Measurements from ENCODE around the gene KRT36. TPM values are rescaled to one million over a fixed set of nuclear protein-coding genes. Genes with fewer than 3 reads are reported as not detected.

The KRT36 gene
- total and polyA plus RNA-seq, 2 experiments from 2014 or later = not detected

DNA sequence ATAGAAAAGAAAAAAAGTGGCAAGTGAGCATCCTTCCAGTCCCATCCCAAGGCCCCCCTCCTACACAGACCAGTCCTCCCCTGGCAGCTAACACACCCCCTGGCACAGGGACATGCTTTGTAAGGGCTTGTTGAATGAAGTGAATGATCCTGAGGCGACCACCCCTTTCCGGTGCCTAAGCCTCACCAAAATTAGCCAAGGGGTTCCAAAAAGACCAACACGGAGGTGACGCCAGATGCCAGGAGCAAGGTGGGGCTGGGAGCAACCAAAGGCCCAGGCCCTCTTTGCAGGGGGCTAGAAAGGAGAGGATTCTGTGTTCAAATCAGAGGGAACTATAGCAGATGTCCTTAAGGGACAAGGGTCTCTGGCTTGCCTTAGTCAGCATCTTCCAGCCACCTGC, 14.3 kb downstream of the KRT36 start (continued):
- TF ChIP-seq, protein P1, sequence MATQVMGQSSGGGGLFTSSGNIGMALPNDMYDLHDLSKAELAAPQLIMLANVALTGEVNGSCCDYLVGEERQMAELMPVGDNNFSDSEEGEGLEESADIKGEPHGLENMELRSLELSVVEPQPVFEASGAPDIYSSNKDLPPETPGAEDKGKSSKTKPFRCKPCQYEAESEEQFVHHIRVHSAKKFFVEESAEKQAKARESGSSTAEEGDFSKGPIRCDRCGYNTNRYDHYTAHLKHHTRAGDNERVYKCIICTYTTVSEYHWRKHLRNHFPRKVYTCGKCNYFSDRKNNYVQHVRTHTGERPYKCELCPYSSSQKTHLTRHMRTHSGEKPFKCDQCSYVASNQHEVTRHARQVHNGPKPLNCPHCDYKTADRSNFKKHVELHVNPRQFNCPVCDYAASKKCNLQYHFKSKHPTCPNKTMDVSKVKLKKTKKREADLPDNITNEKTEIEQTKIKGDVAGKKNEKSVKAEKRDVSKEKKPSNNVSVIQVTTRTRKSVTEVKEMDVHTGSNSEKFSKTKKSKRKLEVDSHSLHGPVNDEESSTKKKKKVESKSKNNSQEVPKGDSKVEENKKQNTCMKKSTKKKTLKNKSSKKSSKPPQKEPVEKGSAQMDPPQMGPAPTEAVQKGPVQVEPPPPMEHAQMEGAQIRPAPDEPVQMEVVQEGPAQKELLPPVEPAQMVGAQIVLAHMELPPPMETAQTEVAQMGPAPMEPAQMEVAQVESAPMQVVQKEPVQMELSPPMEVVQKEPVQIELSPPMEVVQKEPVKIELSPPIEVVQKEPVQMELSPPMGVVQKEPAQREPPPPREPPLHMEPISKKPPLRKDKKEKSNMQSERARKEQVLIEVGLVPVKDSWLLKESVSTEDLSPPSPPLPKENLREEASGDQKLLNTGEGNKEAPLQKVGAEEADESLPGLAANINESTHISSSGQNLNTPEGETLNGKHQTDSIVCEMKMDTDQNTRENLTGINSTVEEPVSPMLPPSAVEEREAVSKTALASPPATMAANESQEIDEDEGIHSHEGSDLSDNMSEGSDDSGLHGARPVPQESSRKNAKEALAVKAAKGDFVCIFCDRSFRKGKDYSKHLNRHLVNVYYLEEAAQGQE (IDR thresholded peaks at IDR 0.05; ENCODE audit: unreplicated experiment) = no peak
- TF ChIP-seq, protein P2, sequence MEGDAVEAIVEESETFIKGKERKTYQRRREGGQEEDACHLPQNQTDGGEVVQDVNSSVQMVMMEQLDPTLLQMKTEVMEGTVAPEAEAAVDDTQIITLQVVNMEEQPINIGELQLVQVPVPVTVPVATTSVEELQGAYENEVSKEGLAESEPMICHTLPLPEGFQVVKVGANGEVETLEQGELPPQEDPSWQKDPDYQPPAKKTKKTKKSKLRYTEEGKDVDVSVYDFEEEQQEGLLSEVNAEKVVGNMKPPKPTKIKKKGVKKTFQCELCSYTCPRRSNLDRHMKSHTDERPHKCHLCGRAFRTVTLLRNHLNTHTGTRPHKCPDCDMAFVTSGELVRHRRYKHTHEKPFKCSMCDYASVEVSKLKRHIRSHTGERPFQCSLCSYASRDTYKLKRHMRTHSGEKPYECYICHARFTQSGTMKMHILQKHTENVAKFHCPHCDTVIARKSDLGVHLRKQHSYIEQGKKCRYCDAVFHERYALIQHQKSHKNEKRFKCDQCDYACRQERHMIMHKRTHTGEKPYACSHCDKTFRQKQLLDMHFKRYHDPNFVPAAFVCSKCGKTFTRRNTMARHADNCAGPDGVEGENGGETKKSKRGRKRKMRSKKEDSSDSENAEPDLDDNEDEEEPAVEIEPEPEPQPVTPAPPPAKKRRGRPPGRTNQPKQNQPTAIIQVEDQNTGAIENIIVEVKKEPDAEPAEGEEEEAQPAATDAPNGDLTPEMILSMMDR (conservative IDR thresholded peaks at IDR 0.05; ENCODE audit: low read depth in 2 of 2) = no peak

GRCh38 chr17:41474863-41475262, 14.8 kb downstream of the KRT36 start:
- Histone ChIP-seq H3K27ac (ENCODE audit: low read depth) (no peak overlapping the region), H3F3A (replicated peaks; ENCODE audit: low read depth) (no peaks in the 10 kb centered on the region), H3K4me3 (no peak overlapping the region), H3K27me3 (ENCODE audit: insufficient read depth) (no peaks in the 10 kb centered on the region), H3K36me3 (ENCODE audit: insufficient read depth) (no peaks in the 10 kb centered on the region), H4K20me1 (replicated peaks; ENCODE audit: insufficient read depth) (no peaks in the 10 kb centered on the region), H2AFZ (no peak overlapping the region), H3K79me2 (replicated peaks; ENCODE audit: insufficient read depth) (no peaks in the 10 kb centered on the region), H3K4me2 (no peak overlapping the region), H3K4me1 (ENCODE audit: insufficient read depth) (no peaks in the 10 kb centered on the region), H3K9me2 (ENCODE audit: insufficient read depth) (no peaks in the 10 kb centered on the region; the same call in 1 of the 2 replicates)
- no peaks in the 10 kb centered on the region for H3K36me3 Mint-ChIP-seq (ENCODE audit: low read depth)
- no peak overlapping the region for H3K4me3 Mint-ChIP-seq
- peaks cover 9% of the 10 kb centered on the region; the same call in 1 of the 3 replicates for H3K9me3 Mint-ChIP-seq
- no peak overlapping the region for H3K27ac Mint-ChIP-seq
- ATAC-seq (no peak), DNase-seq (ENCODE audit: low spot score) (no peak)
- H3K4me1 Mint-ChIP-seq = no peaks in the 10 kb centered on the region
- peaks cover 2% of the 10 kb centered on the region for H3K27me3 Mint-ChIP-seq (ENCODE audit: insufficient read depth, low read depth, poor library complexity)
- TF ChIP-seq NANOG (IDR thresholded peaks at IDR 0.05; ENCODE audit: borderline replicate concordance) = no peak
- TF ChIP-seq ZNF114 (CRISPR knock-in tag; IDR thresholded peaks at IDR 0.05) = no peak
- no peak for TF ChIP-seq POLR2AphosphoS5 (IDR thresholded peaks at IDR 0.05; ENCODE audit: low read depth)
- no peak for TF ChIP-seq STAT1 (IDR thresholded peaks at IDR 0.05; ENCODE audit: unreplicated experiment)
- TF ChIP-seq ZNF331 (CRISPR knock-in tag; IDR thresholded peaks at IDR 0.05; ENCODE audit: low read depth) = no peak
- TF ChIP-seq, protein P3, sequence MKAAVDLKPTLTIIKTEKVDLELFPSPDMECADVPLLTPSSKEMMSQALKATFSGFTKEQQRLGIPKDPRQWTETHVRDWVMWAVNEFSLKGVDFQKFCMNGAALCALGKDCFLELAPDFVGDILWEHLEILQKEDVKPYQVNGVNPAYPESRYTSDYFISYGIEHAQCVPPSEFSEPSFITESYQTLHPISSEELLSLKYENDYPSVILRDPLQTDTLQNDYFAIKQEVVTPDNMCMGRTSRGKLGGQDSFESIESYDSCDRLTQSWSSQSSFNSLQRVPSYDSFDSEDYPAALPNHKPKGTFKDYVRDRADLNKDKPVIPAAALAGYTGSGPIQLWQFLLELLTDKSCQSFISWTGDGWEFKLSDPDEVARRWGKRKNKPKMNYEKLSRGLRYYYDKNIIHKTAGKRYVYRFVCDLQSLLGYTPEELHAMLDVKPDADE (IDR thresholded peaks at IDR 0.05) = no peak
- TF ChIP-seq EZH2phosphoT487 (IDR thresholded peaks at IDR 0.05; ENCODE audit: unreplicated experiment) = no peak
- TF ChIP-seq, protein P4, sequence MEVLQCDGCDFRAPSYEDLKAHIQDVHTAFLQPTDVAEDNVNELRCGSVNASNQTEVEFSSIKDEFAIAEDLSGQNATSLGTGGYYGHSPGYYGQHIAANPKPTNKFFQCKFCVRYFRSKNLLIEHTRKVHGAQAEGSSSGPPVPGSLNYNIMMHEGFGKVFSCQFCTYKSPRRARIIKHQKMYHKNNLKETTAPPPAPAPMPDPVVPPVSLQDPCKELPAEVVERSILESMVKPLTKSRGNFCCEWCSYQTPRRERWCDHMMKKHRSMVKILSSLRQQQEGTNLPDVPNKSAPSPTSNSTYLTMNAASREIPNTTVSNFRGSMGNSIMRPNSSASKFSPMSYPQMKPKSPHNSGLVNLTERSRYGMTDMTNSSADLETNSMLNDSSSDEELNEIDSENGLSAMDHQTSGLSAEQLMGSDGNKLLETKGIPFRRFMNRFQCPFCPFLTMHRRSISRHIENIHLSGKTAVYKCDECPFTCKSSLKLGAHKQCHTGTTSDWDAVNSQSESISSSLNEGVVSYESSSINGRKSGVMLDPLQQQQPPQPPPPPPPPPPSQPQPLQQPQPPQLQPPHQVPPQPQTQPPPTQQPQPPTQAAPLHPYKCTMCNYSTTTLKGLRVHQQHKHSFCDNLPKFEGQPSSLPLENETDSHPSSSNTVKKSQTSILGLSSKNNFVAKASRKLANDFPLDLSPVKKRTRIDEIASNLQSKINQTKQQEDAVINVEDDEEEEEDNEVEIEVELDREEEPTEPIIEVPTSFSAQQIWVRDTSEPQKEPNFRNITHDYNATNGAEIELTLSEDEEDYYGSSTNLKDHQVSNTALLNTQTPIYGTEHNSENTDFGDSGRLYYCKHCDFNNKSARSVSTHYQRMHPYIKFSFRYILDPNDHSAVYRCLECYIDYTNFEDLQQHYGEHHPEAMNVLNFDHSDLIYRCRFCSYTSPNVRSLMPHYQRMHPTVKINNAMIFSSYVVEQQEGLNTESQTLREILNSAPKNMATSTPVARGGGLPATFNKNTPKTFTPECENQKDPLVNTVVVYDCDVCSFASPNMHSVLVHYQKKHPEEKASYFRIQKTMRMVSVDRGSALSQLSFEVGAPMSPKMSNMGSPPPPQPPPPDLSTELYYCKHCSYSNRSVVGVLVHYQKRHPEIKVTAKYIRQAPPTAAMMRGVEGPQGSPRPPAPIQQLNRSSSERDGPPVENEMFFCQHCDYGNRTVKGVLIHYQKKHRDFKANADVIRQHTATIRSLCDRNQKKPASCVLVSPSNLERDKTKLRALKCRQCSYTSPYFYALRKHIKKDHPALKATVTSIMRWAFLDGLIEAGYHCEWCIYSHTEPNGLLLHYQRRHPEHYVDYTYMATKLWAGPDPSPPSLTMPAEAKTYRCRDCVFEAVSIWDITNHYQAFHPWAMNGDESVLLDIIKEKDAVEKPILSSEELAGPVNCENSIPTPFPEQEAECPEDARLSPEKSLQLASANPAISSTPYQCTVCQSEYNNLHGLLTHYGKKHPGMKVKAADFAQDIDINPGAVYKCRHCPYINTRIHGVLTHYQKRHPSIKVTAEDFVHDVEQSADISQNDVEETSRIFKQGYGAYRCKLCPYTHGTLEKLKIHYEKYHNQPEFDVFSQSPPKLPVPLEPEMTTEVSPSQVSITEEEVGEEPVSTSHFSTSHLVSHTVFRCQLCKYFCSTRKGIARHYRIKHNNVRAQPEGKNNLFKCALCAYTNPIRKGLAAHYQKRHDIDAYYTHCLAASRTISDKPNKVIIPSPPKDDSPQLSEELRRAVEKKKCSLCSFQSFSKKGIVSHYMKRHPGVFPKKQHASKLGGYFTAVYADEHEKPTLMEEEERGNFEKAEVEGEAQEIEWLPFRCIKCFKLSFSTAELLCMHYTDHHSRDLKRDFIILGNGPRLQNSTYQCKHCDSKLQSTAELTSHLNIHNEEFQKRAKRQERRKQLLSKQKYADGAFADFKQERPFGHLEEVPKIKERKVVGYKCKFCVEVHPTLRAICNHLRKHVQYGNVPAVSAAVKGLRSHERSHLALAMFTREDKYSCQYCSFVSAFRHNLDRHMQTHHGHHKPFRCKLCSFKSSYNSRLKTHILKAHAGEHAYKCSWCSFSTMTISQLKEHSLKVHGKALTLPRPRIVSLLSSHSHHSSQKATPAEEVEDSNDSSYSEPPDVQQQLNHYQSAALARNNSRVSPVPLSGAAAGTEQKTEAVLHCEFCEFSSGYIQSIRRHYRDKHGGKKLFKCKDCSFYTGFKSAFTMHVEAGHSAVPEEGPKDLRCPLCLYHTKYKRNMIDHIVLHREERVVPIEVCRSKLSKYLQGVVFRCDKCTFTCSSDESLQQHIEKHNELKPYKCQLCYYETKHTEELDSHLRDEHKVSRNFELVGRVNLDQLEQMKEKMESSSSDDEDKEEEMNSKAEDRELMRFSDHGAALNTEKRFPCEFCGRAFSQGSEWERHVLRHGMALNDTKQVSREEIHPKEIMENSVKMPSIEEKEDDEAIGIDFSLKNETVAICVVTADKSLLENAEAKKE (CRISPR knock-in tag; IDR thresholded peaks at IDR 0.05) = no peak
- no peak for TF ChIP-seq JUNB (IDR thresholded peaks at IDR 0.05; ENCODE audit: unreplicated experiment)
- TF ChIP-seq, protein P2 (conservative IDR thresholded peaks at IDR 0.05; ENCODE audit: low read depth in 2 of 2) = no peak
